NCI-H82 treated with DMSO at 0.1 percent for 48 hours (cell line): ENCODE measurements around the gene SHROOM4.

Source experiments
- DNase-seq: peaks from one replicate; lab custom pipeline; 2025; ENCODE audit not compliant: unreplicated experiment; lab: John Stamatoyannopoulos, UW

Gene SHROOM4

DNA sequence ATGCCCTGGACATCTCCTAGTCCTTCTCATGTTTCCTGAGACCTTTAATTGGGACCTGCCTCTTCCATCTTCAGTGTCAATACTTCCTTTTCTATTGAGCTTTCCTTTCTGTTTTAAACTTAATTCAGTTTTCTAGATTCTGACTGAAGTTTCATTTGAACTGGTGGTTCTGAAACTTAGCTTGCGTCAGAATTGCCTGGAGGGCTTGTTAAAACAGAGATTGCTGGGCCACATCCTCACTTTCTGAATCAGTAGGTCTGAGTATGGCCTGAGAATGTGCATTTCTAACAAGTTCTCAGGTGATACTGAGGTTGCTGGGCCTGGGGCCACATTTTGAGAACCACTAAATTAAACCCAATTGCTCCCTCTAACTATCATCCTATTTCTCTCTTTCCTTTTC, 191.2 kb downstream of the SHROOM4 start:
- no peak for DNase-seq

DNA sequence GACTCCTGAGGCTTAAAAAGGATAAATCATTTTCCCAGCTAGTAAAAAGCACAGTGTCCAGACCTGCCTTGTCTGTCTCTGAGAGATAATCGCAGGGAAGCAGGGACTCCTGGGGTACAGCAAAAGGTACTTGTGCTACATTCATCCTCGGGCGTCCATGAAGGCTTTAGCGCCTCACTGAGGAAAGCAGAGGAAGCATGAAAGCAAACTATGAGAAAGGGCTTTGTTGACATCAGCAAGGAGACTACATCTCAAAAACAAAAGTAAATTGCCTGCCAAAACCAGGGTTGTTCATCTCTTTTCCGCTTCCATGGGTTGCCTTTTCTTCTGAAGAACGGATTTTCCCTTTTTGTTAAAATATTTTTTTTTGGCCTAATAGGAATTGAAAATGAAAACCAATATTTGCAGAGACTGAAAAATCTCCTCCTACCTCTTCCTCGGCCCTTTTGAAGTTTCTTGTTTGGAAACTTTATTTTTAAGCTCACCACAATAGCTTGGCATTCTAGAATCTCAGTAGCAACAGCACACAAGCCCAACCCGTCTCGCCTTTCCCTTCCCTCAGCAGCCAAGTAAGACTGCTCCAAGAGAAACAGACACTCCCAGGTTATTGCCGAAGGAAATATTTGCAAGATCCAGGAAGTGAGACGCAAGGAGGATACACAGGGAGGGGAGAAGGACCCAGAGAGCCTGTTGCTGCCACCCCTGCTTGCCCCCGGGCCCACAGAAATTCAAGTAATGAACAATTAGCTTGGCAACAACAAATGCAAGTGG, 195.0 kb downstream of the SHROOM4 start:
- DNase-seq: no peak

DNA sequence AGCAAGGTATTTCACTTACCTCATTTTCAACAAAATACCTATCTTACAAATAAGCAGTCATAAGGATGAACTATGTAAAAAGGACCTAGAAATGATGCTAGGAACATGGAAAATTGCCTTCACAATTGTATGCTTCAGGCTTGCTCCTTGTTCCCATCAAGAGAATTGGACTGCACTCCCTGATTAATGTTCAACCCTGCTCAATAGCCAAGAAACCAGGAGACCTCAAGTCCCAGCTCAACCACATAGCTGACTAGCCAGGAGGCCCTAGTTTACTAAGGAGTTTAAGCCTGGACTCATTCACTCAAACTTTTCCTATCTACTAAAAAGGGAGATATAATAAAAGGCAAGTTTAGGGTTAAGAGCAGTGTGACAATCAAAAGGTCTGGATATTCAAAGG, 196.8 kb downstream of the SHROOM4 start:
- DNase-seq: no peak

DNA sequence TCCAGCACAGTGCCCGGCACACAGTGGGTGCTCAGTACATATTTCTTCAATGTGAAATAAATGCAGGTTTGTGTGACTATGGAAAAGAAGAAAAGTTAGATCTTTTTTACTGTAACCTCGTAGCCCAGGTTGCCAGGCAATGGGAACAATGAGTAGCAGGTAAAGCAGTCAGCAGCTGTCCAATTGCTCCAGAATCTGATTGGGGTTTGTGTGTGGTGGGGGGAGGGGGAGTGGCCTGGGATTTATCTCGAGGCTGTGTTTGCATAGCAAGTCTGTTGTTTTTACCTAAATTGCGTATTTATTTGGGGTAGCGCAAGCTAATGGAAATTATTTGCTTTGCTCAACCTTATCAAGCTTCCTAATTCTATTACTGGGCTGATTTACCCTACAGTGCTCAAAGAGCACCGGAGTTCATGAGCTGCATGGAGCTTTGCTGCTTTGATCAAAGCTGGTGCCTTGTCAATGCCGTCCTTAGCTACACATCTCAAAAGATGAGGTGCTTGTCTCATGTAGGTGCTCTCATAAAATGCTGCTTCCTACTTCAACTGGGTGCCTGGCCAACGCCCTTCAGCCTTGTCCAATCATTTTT, 198.3 kb downstream of the SHROOM4 start:
- DNase-seq: no peak

DNA sequence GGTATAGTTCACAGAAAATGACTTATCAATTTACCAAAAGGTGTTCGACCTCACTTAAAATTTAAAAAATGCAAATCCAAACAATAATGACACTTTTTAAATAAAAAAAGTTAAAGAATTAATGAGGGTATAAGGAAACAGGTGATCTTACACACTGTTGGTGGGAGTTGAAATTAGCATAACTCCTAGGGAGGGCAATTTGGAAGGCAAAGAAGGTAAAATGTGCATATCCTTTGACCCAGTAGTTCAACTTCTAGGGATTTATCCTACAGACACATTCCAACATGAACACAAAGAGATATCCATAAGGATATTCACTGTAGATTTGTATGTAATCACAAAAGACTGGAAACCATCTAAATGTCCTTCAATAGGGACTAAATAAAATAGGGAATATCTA, 199.5 kb downstream of the SHROOM4 start:
- no peak for DNase-seq

DNA sequence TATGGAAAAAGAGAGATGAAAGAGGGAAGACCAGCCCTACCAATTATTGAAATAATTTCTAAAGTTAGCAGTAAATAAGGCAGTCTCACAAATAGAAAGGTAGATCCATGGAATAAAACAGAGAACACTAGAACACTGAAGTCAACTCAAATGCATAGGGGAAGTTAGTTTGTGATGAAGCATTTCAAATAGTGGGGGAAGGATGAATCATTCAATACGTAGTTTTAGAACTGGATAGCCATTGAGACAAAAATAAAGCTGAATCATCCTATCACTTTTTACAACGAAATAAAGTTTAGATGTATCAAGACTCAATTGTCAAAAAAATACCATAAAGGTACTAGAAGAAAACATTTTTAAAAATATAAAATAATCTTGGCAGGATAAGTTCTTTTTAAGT, 200.1 kb downstream of the SHROOM4 start:
- DNase-seq: no peak

DNA sequence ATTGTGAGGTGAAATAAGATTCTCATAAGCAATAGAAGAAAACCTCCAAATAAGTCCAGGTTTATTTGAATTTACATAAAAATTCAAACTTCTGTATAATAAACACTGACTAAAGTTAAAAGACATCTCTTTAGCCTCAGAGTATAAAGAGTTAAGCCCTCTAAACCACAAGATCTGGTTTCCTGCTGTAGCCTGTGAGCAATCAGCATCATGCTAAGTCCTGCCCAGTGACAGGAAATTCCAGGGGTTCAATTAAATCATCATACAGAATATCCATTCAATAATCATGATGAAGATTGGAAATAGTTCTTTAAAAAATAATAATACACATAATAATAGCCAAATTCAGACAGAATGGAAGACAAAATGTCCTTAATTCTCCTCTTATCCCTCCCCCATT, 204.2 kb downstream of the SHROOM4 start:
- DNase-seq: no peak

DNA sequence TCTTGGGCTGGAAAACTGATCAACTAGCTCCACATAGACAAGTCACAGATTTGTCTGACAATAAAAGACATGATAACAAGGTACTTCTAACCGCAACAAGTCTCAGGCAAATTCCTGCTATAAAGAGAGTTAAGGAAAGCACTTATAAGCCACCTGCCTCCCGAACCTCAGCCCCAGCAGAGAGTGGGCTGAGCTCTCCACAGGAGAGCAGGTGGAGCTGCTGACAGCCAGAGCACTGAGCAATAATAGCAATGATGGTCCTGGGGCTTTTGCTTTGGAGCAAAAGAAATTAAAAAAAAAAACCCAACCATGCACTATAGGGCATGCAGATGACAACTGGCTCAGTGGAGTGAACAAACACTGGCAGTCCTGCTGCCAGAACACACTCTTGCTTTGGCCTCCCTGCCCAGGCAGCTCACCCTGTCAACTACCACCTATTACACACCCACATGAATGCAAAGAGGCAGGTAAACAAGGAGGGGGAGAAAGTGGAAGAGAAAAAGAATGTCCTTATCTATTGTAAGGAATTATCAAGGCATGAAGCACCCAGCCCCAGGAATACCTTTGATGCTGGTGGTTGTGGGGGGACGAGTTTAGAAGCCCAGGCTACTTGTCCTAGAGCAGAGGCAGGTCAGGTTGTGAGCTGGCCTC, 207.6 kb downstream of the SHROOM4 start:
- DNase-seq: no peak

DNA sequence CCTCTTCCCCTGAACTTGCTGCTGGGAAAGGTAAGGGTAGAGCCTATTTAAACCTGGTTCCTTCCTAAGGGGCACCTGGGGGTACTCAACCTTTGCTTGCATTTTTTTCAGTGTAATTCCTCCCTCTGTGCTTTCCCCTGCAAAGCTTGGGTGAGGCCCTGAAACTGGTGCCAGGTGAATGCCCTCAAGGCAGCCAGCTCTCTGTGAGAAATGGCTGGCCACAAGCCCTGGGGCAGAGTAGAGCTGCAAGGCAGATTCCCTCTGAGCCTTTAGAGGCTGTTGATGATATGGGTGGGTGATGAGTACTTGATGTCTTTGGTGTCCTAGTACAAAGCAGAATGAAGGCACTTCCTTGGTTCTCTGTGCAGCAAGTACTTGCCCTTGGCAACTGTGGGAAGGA, 217.9 kb downstream of the SHROOM4 start:
- DNase-seq: no peak

DNA sequence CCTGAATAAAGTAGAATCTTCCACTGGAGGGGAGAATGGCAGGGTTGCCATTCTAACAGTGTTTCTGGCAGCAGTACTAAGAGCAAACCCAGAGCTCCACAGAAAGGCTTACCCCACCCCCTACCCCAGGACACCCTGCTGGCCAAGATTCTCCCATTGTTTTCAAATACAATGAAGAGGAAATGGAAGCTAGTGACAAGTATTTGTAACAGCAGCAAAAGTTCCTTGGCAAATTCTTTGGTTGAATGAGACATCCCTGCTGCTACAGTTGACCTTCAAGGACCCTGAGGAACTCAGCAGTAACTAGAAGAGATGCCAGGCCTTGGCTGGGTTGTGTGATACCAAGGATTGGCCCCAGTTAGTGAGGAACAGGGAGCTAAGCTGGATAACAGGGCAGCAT, 219.2 kb downstream of the SHROOM4 start:
- no peak for DNase-seq

DNA sequence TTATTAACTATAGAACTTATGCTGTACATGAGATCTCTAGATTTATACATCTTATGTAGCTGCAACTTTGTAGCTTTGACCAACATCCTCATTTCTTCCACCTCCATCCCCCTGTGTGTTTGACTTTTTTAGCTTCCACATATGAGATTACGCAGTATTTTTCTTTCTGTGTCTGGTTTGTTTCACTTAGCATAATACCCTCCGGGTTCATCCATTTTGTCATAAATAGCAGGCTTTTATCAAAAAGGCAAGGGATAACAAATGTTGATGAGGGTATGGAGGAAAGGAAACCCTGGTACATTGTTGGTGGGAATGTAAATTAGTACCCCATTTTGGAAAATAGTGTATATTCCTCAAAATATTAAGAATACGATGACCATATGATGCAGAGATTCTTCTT, 227.0 kb downstream of the SHROOM4 start:
- DNase-seq: no peak

DNA sequence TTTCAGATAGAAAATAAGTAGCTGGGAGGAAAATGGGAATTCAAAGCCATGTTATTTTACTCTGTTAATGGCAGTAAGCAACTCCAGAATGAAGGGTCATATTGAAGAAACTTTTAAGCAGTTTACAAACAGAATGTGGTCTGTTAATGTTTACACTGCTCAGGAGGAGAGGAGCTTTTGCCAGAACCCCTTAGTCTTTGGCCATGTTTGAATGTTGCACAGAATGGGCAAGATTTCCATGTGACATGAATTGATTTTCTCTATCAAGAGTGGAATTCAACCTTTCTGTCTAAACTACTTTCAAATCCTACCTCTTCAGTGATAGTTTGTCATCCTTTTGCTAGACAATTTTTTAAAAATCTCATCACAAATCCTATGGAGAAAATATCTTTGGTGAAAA, 227.6 kb downstream of the SHROOM4 start:
- DNase-seq: no peak

DNA sequence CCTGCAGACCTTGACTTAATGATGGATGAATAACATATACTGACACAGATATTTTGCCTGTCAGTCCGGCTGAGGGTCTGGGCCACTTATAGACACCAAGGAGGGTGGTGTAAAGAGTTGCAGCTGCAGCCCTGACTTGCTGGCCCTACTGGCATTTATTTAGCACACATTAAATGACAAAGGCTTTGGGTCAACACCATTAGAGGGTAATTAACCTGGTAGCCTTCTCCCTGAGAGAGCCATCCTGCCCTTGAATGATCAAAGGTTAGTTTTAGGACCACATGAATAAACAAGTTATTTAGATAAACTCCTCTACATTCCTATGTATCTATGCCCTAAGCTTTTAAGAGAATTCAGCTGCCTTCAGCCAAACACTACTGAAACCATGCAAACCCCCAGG, 232.6 kb downstream of the SHROOM4 start:
- DNase-seq: no peak

DNA sequence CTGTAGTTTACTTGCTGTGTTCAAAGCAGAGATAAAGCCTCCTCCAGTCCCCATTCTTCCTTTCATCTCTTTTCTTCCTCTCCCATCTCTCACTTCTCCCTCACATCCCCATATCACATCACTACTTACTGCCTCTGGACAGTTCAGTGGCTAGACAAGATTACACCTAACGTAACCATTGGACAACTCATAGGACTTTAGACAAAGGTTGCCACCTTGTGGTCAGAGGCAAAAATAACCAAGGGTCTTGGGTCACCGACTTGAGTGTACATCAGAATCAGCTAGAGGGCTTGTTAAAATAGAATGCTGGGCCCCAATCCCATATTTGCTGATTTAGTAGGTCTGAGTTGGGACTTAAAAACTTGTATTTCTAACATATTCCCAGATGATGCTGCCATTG, 234.0 kb downstream of the SHROOM4 start:
- DNase-seq: peak; percentile 8

DNA sequence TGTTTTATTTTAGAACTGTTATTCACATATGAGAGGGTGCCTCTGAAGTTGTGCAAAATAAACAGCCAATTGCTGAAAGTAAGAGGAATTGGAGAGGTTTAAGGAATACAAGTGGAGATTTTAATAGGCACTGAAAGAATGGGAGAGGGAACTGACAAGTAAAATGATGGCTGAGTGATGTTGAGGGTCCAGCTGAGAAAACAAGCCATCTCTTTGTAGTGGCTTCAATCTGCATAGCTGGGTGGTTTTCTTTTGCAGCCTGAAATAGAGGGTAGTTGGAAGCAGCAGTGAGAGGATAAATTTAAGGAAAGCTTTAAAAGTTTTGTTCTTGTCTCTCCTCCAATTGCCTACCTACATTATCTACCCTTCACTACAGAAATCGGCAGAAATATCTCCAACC, 236.7 kb downstream of the SHROOM4 start:
- no peak for DNase-seq

DNA sequence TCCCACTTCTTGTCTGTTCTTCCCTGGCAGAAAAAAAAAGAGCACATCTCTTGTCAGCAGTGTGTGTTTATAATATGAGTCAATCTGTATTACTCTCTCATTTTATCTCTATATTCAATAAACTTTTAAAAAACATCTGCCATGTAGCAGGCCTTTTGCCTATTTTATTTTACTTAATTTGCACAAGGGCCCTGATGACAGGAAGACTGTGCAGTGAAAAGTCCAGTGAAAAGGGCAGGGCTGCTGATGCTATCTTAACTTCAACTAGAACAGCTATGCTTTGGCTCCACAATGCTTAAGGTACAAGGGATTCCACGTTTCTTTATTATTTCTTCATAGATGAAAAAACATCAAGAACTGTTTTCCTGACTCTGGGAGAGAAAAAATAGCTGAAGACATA, 246.4 kb downstream of the SHROOM4 start:
- no peak for DNase-seq

DNA sequence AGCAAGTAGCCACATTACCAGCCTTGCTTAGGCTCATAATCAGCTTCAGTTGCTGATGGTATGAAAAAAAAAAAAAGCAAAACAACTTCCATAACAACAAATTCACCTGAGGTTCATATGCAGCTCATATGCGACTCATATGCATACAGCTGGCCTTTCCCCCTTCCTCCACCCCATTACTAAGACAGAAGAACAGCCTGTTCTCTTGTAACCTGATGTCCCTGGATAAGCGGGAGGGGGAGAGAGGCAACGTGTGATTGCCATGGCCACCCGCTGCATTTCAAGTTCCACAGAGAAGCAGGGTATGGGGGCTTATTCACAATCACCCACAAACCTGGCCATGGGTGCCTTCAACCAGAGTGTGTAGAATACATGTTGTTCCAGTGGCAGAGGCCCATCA, 248.3 kb downstream of the SHROOM4 start:
- DNase-seq: no peak
